Lower lobe of right lung (tissue), 2 donors: Measurements from ENCODE around the gene TRMT11. TPM values are rescaled to one million over a fixed set of nuclear protein-coding genes. Genes with fewer than 3 reads are reported as not detected.

Source experiments
- ATAC-seq, 2 donors: fragments of 200-7000 bp; cut with Tn5 transposase; one replicate each; pipeline ENCODE4 v1.9.1; 2020 to 2022; ENCODE audit warnings: mild to moderate bottlenecking in 2 of 2, moderate library complexity in 2 of 2
- DNase-seq: peaks from one replicate; pipeline ENCODE4 v3.0.0-alpha.2; 2020
- H3K27ac ChIP-seq: fragments of 200-600 bp; one replicate; pipeline ENCODE4 v1.8.0; 2022
- H3K27me3 ChIP-seq: fragments of 200-600 bp; one replicate; pipeline ENCODE4 v1.8.0; 2022; ENCODE audit warnings: low read depth
- H3K36me3 ChIP-seq: fragments of 200-600 bp; one replicate; pipeline ENCODE4 v1.8.0; 2022; ENCODE audit warnings: mild to moderate bottlenecking
- H3K4me1 ChIP-seq: fragments of 200-600 bp; one replicate; pipeline ENCODE4 v1.8.0; 2022
- H3K4me3 ChIP-seq: fragments of 200-600 bp; one replicate; pipeline ENCODE4 v1.8.0; 2022; ENCODE audit warnings: mild to moderate bottlenecking
- H3K9me3 ChIP-seq: fragments of 200-600 bp; one replicate; pipeline ENCODE4 v1.8.0; 2022
- intact Hi-C: fragments of 100-400 bp; cut with DNase I; formaldehyde crosslinking; loops from one replicate; pipeline ENCODE4 v1.11.0; 2022
- long read RNA-seq: library from polyadenylated mRNA; unstranded; transcript quantifications from one replicate; pipeline ENCODE4 v2.0.0, GENCODE V29; 2021
- total RNA-seq: library from RNA; stranded (reverse); fragmentation: NEBNext Ultra II Directional; extraction: Animal tissue kit (Norgen Biotek cat#: 25700); gene quantifications from one replicate; pipeline ENCODE4 v1.2.1, GENCODE V29; 2021
- TF ChIP-seq, protein P1 (sequence below): fragments of 200-600 bp; IDR thresholded peaks from one replicate; pipeline ENCODE4 v1.8.0; 2022; ENCODE audit warnings: antibody characterized with exemption, mild to moderate bottlenecking
- donor health status: DM: no; HTN: yes; CAD: no; lungs with severe emphysema.

TRMT11 gene
- 17.1 TPM for total RNA-seq
- long read RNA-seq, transcript TRMT11-201 (13 exons, 1,565 nt) = major isoform, 6 of 19 reads
- long read RNA-seq, partial matches to known transcripts = 1 of 19 reads
- long read RNA-seq, other reads (novel, unspliced or antisense) = 12 of 19 reads

- Histone ChIP-seq H3K36me3 (peaks cover 7% of the 10 kb centered on the region), H3K27me3 (no peaks in the 10 kb centered on the region), H3K9me3 (no peaks in the 10 kb centered on the region), H3K4me1 (peaks cover 19% of the 10 kb centered on the region), H3K4me3 (peak within 1 kb of the TSS; percentile 85), H3K27ac (peak within 1 kb of the TSS; percentile 86)
- ATAC-seq (peak; percentile 98 to 99), DNase-seq (peak; percentile 94)
- TF ChIP-seq, protein P1, sequence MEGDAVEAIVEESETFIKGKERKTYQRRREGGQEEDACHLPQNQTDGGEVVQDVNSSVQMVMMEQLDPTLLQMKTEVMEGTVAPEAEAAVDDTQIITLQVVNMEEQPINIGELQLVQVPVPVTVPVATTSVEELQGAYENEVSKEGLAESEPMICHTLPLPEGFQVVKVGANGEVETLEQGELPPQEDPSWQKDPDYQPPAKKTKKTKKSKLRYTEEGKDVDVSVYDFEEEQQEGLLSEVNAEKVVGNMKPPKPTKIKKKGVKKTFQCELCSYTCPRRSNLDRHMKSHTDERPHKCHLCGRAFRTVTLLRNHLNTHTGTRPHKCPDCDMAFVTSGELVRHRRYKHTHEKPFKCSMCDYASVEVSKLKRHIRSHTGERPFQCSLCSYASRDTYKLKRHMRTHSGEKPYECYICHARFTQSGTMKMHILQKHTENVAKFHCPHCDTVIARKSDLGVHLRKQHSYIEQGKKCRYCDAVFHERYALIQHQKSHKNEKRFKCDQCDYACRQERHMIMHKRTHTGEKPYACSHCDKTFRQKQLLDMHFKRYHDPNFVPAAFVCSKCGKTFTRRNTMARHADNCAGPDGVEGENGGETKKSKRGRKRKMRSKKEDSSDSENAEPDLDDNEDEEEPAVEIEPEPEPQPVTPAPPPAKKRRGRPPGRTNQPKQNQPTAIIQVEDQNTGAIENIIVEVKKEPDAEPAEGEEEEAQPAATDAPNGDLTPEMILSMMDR = no peak
- intact Hi-C loops = no loop called here
Observed at GRCh38 chr6:125986301-125987025, at the start of gene TRMT11. TRMT11 (plus strand) TSS chr6:125986540; CDS start chr6:125986551, 11 bp downstream.

DNA sequence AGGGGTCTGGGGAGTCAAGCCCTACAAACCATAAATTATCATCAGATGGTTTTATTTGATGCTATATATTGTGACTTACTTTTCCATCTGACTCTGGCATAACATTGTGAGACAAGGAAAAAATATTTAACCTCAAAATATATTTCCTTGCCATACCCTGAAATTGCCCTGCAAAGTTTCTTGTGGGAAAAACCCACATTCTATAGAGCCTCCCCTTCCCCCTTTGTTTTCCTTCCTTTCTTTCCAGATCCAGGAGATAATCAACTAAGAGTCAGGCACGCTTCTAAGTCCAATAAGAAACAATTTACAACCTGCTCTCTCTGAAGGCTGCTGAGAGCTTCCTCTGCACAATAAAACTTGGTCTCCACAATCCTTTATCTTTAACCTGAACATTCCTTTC lies 47.3 kb upstream of the TRMT11 start:
- no peak overlapping the region for H3K27ac ChIP-seq
- DNase-seq (no peak), ATAC-seq (no peak)
- H3K4me3 ChIP-seq = no peak overlapping the region
- no peaks in the 10 kb centered on the region for H3K9me3 ChIP-seq
- peaks cover 15% of the 10 kb centered on the region for H3K4me1 ChIP-seq
- H3K36me3 ChIP-seq = no peaks in the 10 kb centered on the region
- TF ChIP-seq, protein P1 = no peak
- intact Hi-C loops = no loop called here
- no peaks in the 10 kb centered on the region for H3K27me3 ChIP-seq

DNA sequence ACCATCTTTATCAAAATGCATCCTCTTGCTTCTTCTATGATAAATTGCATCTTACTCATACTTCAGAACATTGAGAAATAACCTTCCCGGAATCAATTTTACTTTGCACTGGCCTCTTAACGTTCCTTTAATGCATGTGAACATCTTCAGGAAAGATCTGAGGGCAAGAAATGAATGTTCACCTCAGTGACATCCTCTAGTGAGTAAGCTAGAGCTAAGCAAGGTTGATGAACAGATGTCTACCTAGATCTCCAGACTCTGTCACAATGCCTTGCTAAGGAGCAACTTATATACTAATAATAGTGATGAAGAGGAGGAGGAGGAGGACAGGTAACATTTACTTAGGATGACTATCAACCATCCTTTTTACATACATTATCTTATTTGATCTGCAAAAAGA lies 46.5 kb upstream of the TRMT11 start:
- no peaks in the 10 kb centered on the region for H3K27me3 ChIP-seq
- intact Hi-C loops = no loop called here
- H3K36me3 ChIP-seq = no peaks in the 10 kb centered on the region
- no peak overlapping the region for H3K27ac ChIP-seq
- no peak overlapping the region for H3K4me3 ChIP-seq
- no peaks in the 10 kb centered on the region for H3K9me3 ChIP-seq
- no peak for DNase-seq
- TF ChIP-seq, protein P1 = no peak
- ATAC-seq = no peak
- H3K4me1 ChIP-seq = peaks cover 23% of the 10 kb centered on the region

- Histone ChIP-seq H3K4me3 (no peak overlapping the region), H3K9me3 (no peaks in the 10 kb centered on the region), H3K4me1 (peaks cover 29% of the 10 kb centered on the region), H3K36me3 (no peaks in the 10 kb centered on the region), H3K27me3 (no peaks in the 10 kb centered on the region), H3K27ac (no peak overlapping the region)
- TF ChIP-seq, protein P1 = no peak
- intact Hi-C loops = no loop called here
- ATAC-seq (no peak), DNase-seq (no peak)
Observed at GRCh38 chr6:125940247-125941041, 45.9 kb upstream of the TRMT11 start.

DNA sequence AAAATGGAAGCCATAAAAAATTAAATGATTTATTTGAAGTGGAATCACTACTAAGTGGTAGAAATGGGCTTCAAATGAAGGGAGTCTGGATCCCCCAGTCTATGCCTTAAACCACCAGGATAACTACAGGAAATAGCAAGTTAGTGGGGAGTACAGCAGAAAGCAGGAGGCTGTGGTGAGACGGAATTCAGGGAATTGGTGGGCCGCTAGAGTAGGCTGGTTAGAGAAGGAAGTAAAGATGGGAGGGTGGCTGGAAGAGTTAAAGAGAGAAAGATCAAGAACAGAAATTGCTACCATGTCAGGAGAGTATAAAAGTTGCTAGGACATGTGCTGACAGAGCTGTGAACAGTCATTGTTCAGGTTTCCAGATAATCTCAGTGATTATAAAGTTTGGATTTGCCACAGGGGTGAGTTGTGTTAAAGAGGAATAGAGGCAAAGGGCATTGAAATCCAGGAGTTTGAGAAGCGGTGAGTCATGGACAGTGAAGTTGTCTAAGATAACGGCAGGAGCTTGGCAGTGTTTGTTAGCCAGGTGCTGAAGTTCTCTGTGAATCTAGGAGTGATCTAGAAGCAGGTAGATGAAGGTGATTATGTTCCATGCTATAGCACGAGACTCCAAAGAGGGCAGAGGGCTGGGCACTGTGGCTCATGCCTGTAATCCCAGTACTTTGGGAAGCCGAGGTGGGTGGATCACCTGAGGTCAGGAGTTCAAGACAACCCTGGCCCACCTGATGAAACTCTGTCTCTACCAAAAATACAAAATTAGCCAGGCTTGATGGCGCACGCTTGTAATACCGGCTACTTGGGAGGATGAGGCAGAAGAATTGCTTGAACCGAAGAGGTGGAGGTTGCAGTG lies 43.4 kb upstream of the TRMT11 start:
- no peak overlapping the region for H3K27ac ChIP-seq
- peak in 1 of 2 donors; percentile 4 for ATAC-seq
- TF ChIP-seq, protein P1 = no peak
- DNase-seq = no peak
- peaks cover 54% of the 10 kb centered on the region for H3K4me1 ChIP-seq
- intact Hi-C loops = no loop called here
- H3K27me3 ChIP-seq = no peaks in the 10 kb centered on the region
- no peaks in the 10 kb centered on the region for H3K36me3 ChIP-seq
- H3K9me3 ChIP-seq = no peaks in the 10 kb centered on the region
- no peak overlapping the region for H3K4me3 ChIP-seq
